HG03354 (cell line): ENCODE data around the gene RYR1.
A peak's percentile ranks its signal among the peaks of the same experiment; 100 is the strongest.
"Not testable (repeated sequence)": the region's sequence is repeated elsewhere in the genome, so short reads cannot be mapped to it uniquely, and the experiment has no call there.

Source experiments
- ATAC-seq: cut with Tn5 transposase; IDR thresholded peaks from one replicate; pipeline ENCODE4 v1.9.1; 2021; ENCODE audit warnings: mild to moderate bottlenecking; ENCODE audit not compliant: unreplicated experiment, poor library complexity, severe bottlenecking

RYR1 gene

DNA sequence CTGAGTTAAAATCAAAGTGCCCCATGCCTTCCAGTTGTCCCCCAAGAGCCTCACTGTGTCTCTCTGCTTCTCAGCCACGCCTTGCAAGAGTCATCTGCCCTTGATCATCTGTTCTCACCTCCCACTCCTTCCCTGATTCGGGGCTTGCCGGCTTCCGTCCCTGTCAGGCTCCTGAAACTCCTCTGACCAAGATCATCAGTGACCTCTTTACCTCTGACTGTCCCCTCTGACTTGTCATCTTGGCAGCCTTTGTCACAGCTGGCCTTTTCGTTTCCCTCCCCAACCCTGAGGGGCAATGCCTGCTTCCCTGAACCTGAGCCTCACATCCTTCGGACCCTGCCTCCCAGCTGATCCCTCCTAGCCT, 117.9 kb downstream of the RYR1 start:
- ATAC-seq = no peak

- not testable (repeated sequence) for ATAC-seq
Measured at GRCh38 chr19:38553239-38553638, 119.7 kb downstream of the RYR1 start.

DNA sequence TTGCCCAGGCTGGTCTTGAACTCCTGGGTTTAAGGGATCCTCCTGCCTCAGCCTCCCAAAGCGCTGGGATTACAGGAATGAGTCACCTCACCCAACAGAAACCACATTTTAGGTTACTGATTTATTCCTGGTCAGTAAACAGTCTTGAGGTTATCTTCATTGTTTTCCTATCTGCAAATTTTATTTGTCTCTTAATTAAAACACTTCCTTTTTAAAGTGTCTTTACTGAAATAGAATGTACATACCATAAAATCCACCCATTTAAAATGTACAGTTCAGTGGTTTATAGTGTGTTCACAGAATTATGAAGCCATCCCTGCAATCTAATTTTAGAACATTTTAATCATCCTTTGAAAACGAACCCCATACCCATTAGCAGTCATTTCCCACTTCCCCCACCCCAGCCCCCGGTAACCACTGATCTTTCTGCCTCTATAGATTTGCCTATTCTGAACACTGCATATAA, 121.2 kb downstream of the RYR1 start:
- ATAC-seq = no peak

DNA sequence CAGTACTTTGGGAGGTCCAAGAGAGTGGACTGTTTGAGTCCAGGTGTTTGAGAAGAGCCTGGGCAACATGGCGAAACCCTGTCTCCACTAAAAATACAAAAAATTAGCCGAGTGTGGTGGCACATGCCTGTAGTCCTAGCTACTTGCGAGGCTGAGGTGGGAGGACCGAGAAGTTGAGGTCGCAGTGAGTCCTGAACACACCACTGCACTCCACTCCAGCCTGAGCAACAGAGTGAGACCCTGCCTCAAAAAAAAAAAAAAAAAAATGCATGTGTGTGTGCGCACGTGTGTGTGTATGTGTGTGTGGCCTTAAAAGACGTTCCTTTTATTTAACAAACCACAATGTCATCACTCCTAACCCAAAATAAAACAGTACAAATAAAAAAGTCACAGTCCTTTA, 121.7 kb downstream of the RYR1 start:
- ATAC-seq = no peak

DNA sequence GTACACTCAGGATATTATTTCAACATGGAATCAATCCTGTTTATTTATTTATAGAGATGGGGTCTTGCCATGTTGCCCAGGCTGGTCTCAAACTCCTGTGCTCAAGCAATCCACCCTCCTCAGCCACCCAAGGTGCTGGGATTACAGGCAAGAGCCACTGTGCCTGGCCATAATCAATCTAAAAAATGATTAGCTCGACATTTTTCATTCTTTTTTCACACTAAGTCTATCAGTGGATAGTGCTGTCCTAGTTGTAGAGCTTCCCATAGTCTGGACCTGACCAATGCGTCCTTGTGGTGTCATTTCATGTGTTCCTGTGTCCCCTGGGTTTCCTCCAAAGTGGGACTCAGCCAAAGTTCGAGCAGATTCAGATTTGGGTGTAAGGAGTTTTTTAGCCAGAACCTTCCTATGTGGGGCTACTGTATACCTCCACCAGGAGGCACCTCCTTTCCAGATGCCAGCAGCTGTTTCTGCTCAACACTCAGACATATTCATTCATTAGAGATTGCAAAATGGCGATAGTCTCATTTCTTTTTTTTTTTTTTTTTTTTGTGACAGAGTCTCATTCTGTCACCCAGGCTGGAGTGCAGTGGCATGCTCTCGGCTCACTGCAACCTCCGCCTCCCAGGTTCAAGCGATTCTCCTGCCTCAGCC, 123.2 kb downstream of the RYR1 start:
- no peak for ATAC-seq

DNA sequence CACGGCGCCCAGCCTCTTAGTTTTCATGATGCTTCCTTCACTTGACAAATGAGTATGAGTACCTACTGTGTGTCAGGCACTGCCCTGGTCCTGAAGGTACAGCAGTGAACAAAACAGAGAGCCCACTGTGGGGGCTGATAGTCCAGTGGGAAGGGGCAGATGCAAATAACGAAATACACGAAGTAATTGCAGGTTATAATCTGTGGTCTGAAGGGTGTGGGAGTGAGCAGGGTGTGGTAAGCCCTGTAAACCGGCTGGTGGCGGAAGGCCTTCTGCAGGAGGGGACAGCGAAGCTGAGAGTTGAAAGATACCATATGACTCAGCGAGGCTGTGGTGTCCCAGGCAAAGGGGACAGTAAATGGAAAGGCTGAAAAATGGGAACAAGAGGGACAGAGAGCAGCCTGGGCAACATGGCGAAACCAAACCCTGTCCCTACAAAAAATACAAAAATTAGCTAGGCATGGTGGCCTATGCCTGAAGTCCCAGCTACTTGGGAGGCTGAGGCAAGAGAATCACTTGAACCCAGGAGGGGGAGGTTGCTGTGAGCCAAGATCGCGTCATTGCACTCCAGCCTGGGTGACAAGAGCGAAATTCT, 123.8 kb downstream of the RYR1 start:
- peak; percentile 51 for ATAC-seq

- not testable (repeated sequence) for ATAC-seq
Measured at GRCh38 chr19:38558933-38559332, 125.4 kb downstream of the RYR1 start.

GRCh38 chr19:38559428-38560401, 126.2 kb downstream of the RYR1 start:
- peak; percentile 74 for ATAC-seq

DNA sequence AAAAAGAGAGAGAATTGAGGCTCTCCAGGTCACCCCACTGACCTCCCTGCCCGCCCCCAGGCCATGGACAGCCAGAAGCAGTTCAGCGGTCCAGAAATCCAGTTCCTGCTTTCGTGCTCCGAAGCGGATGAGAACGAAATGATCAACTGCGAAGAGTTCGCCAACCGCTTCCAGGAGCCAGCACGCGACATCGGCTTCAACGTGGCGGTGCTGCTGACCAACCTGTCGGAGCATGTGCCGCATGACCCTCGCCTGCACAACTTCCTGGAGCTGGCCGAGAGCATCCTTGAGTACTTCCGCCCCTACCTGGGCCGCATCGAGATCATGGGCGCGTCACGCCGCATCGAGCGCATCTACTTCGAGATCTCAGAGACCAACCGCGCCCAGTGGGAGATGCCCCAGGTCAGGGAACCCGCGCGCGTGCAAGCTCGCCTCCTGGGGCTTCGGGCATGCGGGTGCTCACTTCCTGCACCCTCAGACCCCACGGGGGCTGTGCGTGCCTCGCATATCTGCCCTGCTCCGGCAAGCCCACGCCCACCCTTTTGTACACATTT, 127.6 kb downstream of the RYR1 start:
- no peak for ATAC-seq

GRCh38 chr19:38561658-38562057, 128.2 kb downstream of the RYR1 start:
- ATAC-seq = no peak

GRCh38 chr19:38562096-38562495, 128.6 kb downstream of the RYR1 start:
- no peak for ATAC-seq

DNA sequence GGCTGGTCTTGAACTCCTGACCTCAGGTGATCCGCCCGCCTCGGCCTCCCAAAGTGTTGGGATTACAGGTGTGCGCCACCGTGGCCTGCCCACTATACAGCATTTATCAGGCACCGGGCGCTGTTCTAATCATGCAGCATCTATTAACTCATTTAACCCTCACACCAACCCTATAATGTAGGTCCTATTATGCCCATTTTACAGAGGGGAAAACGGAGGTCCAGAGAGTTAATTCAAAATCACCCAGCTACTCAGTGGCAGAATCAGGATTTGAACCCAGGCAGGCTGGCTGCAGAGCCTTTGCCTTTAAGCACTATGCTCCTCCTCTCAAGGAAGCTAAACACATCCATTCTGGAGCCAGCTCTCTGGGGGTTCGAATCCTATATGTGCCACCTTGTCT, 130.0 kb downstream of the RYR1 start:
- no peak for ATAC-seq

DNA sequence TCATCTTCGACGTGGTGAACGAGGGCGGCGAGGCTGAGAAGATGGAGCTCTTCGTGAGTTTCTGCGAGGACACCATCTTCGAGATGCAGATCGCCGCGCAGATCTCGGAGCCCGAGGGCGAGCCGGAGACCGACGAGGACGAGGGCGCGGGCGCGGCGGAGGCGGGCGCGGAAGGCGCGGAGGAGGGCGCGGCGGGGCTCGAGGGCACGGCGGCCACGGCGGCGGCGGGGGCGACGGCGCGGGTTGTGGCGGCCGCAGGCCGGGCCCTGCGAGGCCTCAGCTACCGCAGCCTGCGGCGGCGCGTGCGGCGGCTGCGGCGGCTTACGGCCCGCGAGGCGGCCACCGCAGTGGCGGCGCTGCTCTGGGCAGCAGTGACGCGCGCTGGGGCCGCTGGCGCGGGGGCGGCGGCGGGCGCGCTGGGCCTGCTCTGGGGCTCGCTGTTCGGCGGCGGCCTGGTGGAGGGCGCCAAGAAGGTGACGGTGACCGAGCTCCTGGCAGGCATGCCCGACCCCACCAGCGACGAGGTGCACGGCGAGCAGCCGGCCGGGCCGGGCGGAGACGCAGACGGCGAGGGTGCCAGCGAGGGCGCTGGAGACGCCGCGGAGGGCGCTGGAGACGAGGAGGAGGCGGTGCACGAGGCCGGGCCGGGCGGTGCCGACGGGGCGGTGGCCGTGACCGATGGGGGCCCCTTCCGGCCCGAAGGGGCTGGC, 131.6 kb downstream of the RYR1 start:
- ATAC-seq = no peak

DNA sequence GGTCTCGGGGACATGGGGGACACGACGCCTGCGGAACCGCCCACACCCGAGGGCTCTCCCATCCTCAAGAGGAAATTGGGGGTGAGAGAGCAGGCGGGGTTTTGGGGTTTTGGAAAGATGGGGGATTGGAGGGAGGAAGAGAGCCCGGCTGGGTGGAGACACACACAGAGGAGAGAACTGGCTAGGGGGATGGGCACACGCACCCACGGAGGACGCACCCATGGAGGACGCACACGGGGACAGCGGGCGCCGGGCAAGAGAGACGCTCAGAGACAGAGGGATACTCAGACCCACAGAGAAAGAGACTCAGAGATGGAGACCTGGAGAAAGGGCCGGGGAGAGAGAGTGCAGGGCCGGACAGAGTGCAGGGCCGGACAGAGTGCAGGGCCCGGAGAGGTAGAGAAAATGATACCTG, 132.2 kb downstream of the RYR1 start:
- no peak for ATAC-seq

- no peak for ATAC-seq
Measured at GRCh38 chr19:38569368-38569983, 136.0 kb downstream of the RYR1 start.

DNA sequence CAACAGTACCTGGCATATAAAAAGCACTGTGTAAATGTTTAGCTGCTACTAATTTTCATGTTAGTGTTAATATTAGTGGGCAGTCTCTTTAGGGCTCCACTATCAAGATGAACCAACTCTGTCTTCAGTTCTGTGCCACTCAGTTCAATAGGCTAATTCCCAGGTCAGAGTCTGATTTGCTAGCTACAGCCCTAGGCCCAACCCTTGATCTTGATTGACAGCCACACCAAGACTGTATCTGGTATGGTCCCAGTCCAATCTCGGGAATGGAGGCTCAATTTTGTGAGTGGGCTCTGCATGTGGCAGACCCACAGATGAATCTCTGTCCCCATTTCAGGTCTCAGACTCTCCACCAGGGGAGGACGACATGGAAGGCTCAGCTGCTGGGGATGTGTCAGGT, 138.2 kb downstream of the RYR1 start:
- no peak for ATAC-seq

- ATAC-seq = no peak
Measured at GRCh38 chr19:38577826-38578225, 144.3 kb downstream of the RYR1 start.

DNA sequence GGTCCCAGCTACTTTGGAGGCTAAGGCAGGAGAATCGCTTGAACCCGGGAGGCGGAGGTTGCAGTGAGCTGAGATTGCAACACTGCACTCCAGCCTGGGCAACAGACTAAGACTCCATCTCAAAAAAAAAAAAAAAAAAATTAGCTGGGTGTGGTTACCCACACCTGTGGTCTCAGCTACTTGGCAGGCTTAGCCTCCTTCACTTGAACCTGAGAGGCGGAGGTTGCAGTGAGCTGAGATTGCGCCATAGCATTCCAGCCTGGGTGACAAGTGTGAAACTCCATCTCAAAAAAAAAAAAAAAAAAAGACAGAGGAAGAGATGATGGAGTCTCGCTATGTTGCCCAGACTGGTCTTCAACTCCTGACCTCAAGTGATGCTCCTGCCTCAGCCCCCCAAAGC, 145.8 kb downstream of the RYR1 start:
- ATAC-seq = not testable (repeated sequence)

DNA sequence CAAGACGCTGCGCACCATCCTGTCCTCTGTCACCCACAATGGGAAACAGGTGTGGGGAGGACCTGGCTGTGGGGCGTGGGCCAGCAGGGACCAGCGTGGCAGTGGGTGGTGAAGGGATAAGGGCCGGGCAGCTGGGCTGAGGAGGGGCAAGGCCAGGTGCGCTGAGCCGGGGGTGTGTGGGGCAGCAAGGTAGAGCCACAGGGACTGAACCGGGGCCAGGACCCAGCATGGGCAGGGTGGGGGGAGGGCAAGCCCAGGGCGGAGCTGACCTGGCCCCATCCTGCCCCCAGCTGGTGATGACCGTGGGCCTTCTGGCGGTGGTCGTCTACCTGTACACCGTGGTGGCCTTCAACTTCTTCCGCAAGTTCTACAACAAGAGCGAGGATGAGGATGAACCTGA, 146.6 kb downstream of the RYR1 start:
- no peak for ATAC-seq
